ENCODE results near the gene ITGA11. TPM values are rescaled to one million over a fixed set of nuclear protein-coding genes. Genes with fewer than 3 reads are reported as not detected.

ITGA11 gene
- total RNA-seq, 4 donors from 2014 or later, result 3.3 to 15.8 (median 8.6) TPM

- WGBS, result 100% methylated on average over 2 of the region's 2 CpGs
Observed at GRCh38 chr15:68428431-68428940, 3.5 kb downstream of the ITGA11 start.

GRCh38 chr15:68427963-68428362 lies 4.0 kb downstream of the ITGA11 start:
- Histone ChIP-seq H3K9me3 (no peaks in the 10 kb centered on the region), H3K27me3 (peaks cover 0 to 45% (median 16%) of the 10 kb centered on the region in 4 donors), H3K4me3 (no peak overlapping the region), H3K27ac (replicated peaks in 1 of 4) (no peak overlapping the region), H3K4me1 (peaks cover 13 to 24% (median 22%) of the 10 kb centered on the region in 4 donors), H3K36me3 (no peaks in the 10 kb centered on the region)
- intact Hi-C loops (cut with DNase I), result no loop called here
- WGBS, result 100% methylated on average over 1 of the region's 1 CpG
- no peak for TF ChIP-seq POLR2AphosphoS5 (IDR thresholded peaks at IDR 0.05)
- TF ChIP-seq POLR2A (IDR thresholded peaks at IDR 0.05; ENCODE audit: low read depth), result no peak
- no peak for TF ChIP-seq EP300 (IDR thresholded peaks at IDR 0.05)
- TF ChIP-seq CTCF (IDR thresholded peaks at IDR 0.05), result no peak
- no peak for DNase-seq (ENCODE audit: extremely low spot score)

More at GRCh38 chr15:68428431-68428940, 3.5 kb downstream of the ITGA11 start:
- no peaks in the 10 kb centered on the region for H3K36me3 ChIP-seq
- H3K4me1 ChIP-seq, result peaks cover 13 to 24% (median 22%) of the 10 kb centered on the region in 4 donors
- H3K27me3 ChIP-seq, result peaks cover 0 to 50% (median 17%) of the 10 kb centered on the region in 4 donors
- H3K9me3 ChIP-seq, result no peaks in the 10 kb centered on the region
- intact Hi-C loops (cut with DNase I), result no loop called here
- H3K4me3 ChIP-seq, result no peak overlapping the region
- DNase-seq (ENCODE audit: extremely low spot score), result no peak
- H3K27ac ChIP-seq (replicated peaks in 1 of 4), result no peak overlapping the region
- TF ChIP-seq POLR2A (IDR thresholded peaks at IDR 0.05; ENCODE audit: low read depth), result no peak
- TF ChIP-seq POLR2AphosphoS5 (IDR thresholded peaks at IDR 0.05), result no peak
- TF ChIP-seq CTCF (IDR thresholded peaks at IDR 0.05), result no peak
- TF ChIP-seq EP300 (IDR thresholded peaks at IDR 0.05), result no peak

GRCh38 chr15:68427366-68427765 lies 4.6 kb downstream of the ITGA11 start:
- Histone ChIP-seq H3K4me1 (peaks cover 13 to 23% (median 19%) of the 10 kb centered on the region in 4 donors), H3K27me3 (peaks cover 0 to 39% (median 11%) of the 10 kb centered on the region in 4 donors), H3K27ac (replicated peaks in 1 of 4) (no peak overlapping the region), H3K36me3 (no peaks in the 10 kb centered on the region), H3K9me3 (no peaks in the 10 kb centered on the region), H3K4me3 (no peak overlapping the region)
- TF ChIP-seq CTCF (IDR thresholded peaks at IDR 0.05), result no peak
- no peak for TF ChIP-seq EP300 (IDR thresholded peaks at IDR 0.05)
- TF ChIP-seq POLR2AphosphoS5 (IDR thresholded peaks at IDR 0.05), result no peak
- no peak for TF ChIP-seq POLR2A (IDR thresholded peaks at IDR 0.05; ENCODE audit: low read depth)
- intact Hi-C loops (cut with DNase I), result no loop called here
- WGBS, result 54% methylated on average over 3 of the region's 3 CpGs
- no peak for DNase-seq (ENCODE audit: extremely low spot score)

- peaks cover 0 to 27% (median 2%) of the 10 kb centered on the region in 4 donors for H3K27me3 ChIP-seq
- WGBS, result 96% methylated on average over 6 of the region's 6 CpGs
- no peak for DNase-seq (ENCODE audit: extremely low spot score)
- H3K4me3 ChIP-seq, result no peak overlapping the region
- TF ChIP-seq POLR2AphosphoS5 (IDR thresholded peaks at IDR 0.05), result no peak
- no peak for TF ChIP-seq CTCF (IDR thresholded peaks at IDR 0.05)
- peaks cover 2 to 13% (median 8%) of the 10 kb centered on the region in 4 donors for H3K4me1 ChIP-seq
- H3K36me3 ChIP-seq, result no peaks in the 10 kb centered on the region
- intact Hi-C loops (cut with DNase I), result no loop called here
- no peak overlapping the region for H3K27ac ChIP-seq (replicated peaks in 1 of 4)
- H3K9me3 ChIP-seq, result no peaks in the 10 kb centered on the region
Observed at GRCh38 chr15:68426116-68426515, 5.8 kb downstream of the ITGA11 start.
